H9 (cell line): ENCODE data around the gene NINL. TPM values are rescaled to one million over a fixed set of nuclear protein-coding genes. Genes with fewer than 3 reads are reported as not detected.

Experiments used
- DNase-seq: peaks from one replicate; pipeline ENCODE4 v3.0.0-alpha.2; 2017
- H2AFZ ChIP-seq: one replicate; pipeline ENCODE4 v1.6.1; 2013; ENCODE audit warnings: mild to moderate bottlenecking, low read length, control low read depth, moderate library complexity
- H2AK5ac ChIP-seq: 2 replicates; pipeline ENCODE4 v1.6.1; 2013; ENCODE audit warnings: low read length, control low read depth, mixed read lengths; ENCODE audit not compliant: insufficient read length
- H2BK120ac ChIP-seq: one replicate; pipeline ENCODE4 v1.6.1; 2013; ENCODE audit warnings: low read depth, mild to moderate bottlenecking, low read length, control low read depth, inconsistent platforms; ENCODE audit not compliant: poor library complexity, severe bottlenecking
- H2BK12ac ChIP-seq: 2 replicates; pipeline ENCODE4 v1.6.1; 2013; ENCODE audit warnings: low read length, control low read depth, mixed read lengths, low read depth; ENCODE audit not compliant: insufficient read length
- H2BK15ac ChIP-seq: 2 replicates; pipeline ENCODE4 v1.6.1; 2013; ENCODE audit warnings: low read depth, low read length, control low read depth
- H2BK20ac ChIP-seq: one replicate; pipeline ENCODE4 v1.6.1; 2013; ENCODE audit warnings: low read depth, mild to moderate bottlenecking, low read length, control low read depth, inconsistent platforms; ENCODE audit not compliant: poor library complexity, severe bottlenecking
- H2BK5ac ChIP-seq: 2 replicates; pipeline ENCODE4 v1.6.1; 2013; ENCODE audit warnings: low read length, control low read depth, mixed read lengths; ENCODE audit not compliant: insufficient read length
- H3K14ac ChIP-seq: 2 replicates; pipeline ENCODE4 v1.6.1; 2013; ENCODE audit warnings: low read length, control low read depth; ENCODE audit not compliant: insufficient read depth
- H3K18ac ChIP-seq: 2 replicates; pipeline ENCODE4 v1.6.1; 2013; ENCODE audit warnings: low read depth, mild to moderate bottlenecking, mixed read lengths, low read length, control low read depth; ENCODE audit not compliant: insufficient read length
- H3K23ac ChIP-seq: 2 replicates; pipeline ENCODE4 v1.6.1; 2013; ENCODE audit warnings: low read length, control low read depth, mixed read lengths, low read depth; ENCODE audit not compliant: insufficient read length
- H3K23me2 ChIP-seq: 2 replicates; pipeline ENCODE4 v1.6.1; 2013; ENCODE audit warnings: low read depth, mild to moderate bottlenecking, mixed read lengths, low read length, control low read depth; ENCODE audit not compliant: insufficient read length, poor library complexity, severe bottlenecking
- H3K27ac ChIP-seq: 2 replicates; pipeline ENCODE4 v1.5.1; 2013; ENCODE audit warnings: low read length, control low read depth, mixed read lengths, low read depth; ENCODE audit not compliant: insufficient read length
- H3K27me3 ChIP-seq: 2 replicates; pipeline ENCODE4 v1.6.1; 2013; ENCODE audit warnings: low read length, control low read depth, inconsistent platforms; ENCODE audit not compliant: insufficient read depth
- H3K4ac ChIP-seq: 2 replicates; pipeline ENCODE4 v1.6.1; 2013; ENCODE audit warnings: low read depth, mild to moderate bottlenecking, control low read depth, inconsistent platforms, low read length, moderate library complexity
- H3K4me1 ChIP-seq: 2 replicates; pipeline ENCODE4 v1.6.1; 2013; ENCODE audit warnings: low read length, control low read depth, inconsistent platforms; ENCODE audit not compliant: insufficient read depth
- H3K4me2 ChIP-seq: 2 replicates; pipeline ENCODE4 v1.6.1; 2013; ENCODE audit warnings: low read length, control low read depth, mixed read lengths; ENCODE audit not compliant: insufficient read length, insufficient read depth
- H3K56ac ChIP-seq: 2 replicates; pipeline ENCODE4 v1.6.1; 2013; ENCODE audit warnings: low read depth, mild to moderate bottlenecking, mixed read lengths, low read length, control low read depth; ENCODE audit not compliant: insufficient read length
- H3K79me1 ChIP-seq: 2 replicates; pipeline ENCODE4 v1.6.1; 2013; ENCODE audit warnings: low read depth, mild to moderate bottlenecking, moderate library complexity, low read length, control low read depth, inconsistent platforms; ENCODE audit not compliant: insufficient read depth, poor library complexity, severe bottlenecking
- H3K79me2 ChIP-seq: 2 replicates; pipeline ENCODE4 v1.6.1; 2013; ENCODE audit warnings: low read length, control low read depth, inconsistent platforms; ENCODE audit not compliant: insufficient read depth
- H3K9ac ChIP-seq: 2 replicates; pipeline ENCODE4 v1.6.1; 2013; ENCODE audit warnings: low read length, control low read depth, mixed read lengths; ENCODE audit not compliant: insufficient read length; ENCODE audit errors: extremely low read depth
- H3K9me3 ChIP-seq: one replicate; pipeline ENCODE4 v1.6.1; 2013; ENCODE audit warnings: low read depth, low read length, inconsistent platforms; ENCODE audit not compliant: control insufficient read depth
- H3T11ph ChIP-seq: one replicate; pipeline ENCODE4 v1.6.1; 2013; ENCODE audit warnings: mild to moderate bottlenecking, low read length, control low read depth, inconsistent platforms
- H4K20me1 ChIP-seq: one replicate; pipeline ENCODE4 v1.6.1; 2013; ENCODE audit not compliant: control insufficient read depth, insufficient read length, insufficient read depth
- H4K5ac ChIP-seq: 2 replicates; pipeline ENCODE4 v1.6.1; 2013; ENCODE audit warnings: low read depth, mild to moderate bottlenecking, mixed read lengths, low read length, control low read depth; ENCODE audit not compliant: insufficient read length
- H4K8ac ChIP-seq: replicated peaks from 2 replicates; pipeline ENCODE4 v1.6.1; 2013; ENCODE audit warnings: low read length, control low read depth, mixed read lengths, low read depth; ENCODE audit not compliant: insufficient read length
- H4K91ac ChIP-seq: 2 replicates; pipeline ENCODE4 v1.6.1; 2013; ENCODE audit warnings: low read depth, mild to moderate bottlenecking, moderate library complexity, mixed read lengths, low read length, control low read depth; ENCODE audit not compliant: insufficient read length
- H3K27ac Mint-ChIP-seq, 3 experiments: 2 replicates in 2 of 3; 3 replicates in 1 of 3; pipeline ENCODE4 v1.8.0; 2020 to 2021; ENCODE audit warnings: mixed read lengths in 3 of 3, mild to moderate bottlenecking in 1 of 3, moderate library complexity in 1 of 3
- H3K27me3 Mint-ChIP-seq: 2 replicates; pipeline ENCODE4 v1.8.0; 2021; ENCODE audit warnings: low read depth, mild to moderate bottlenecking, moderate library complexity, mixed read lengths
- H3K36me3 Mint-ChIP-seq, 3 experiments: 2 replicates in 2 of 3; 3 replicates in 1 of 3; pipeline ENCODE4 v1.8.0; 2020 to 2021; ENCODE audit warnings: low read depth in 3 of 3, mixed read lengths in 3 of 3; ENCODE audit not compliant: insufficient read depth in 1 of 3
- H3K4me1 Mint-ChIP-seq, 2 experiments: 2 replicates each; pipeline ENCODE4 v1.8.0; 2020; ENCODE audit warnings: mixed read lengths in 2 of 2
- H3K4me3 Mint-ChIP-seq, 2 experiments: 2 replicates in 1 of 2; 3 replicates in 1 of 2; pipeline ENCODE4 v1.8.0; 2020 to 2021; ENCODE audit warnings: mild to moderate bottlenecking in 2 of 2, mixed read lengths in 2 of 2, moderate library complexity in 1 of 2
- H3K9me3 Mint-ChIP-seq, 2 experiments: 2 replicates in 1 of 2; 3 replicates in 1 of 2; pipeline ENCODE4 v1.8.0; 2020; ENCODE audit warnings: mild to moderate bottlenecking in 2 of 2, mixed read lengths in 2 of 2, moderate library complexity in 1 of 2
- CTCF ChIP-seq: fragments of 200-600 bp; sonication (generic); conservative IDR thresholded peaks from 3 replicates; pipeline ENCODE4 v1.8.0; 2021; ENCODE audit warnings: antibody characterized with exemption, mild to moderate bottlenecking
- WGBS: extraction: QIAGEN DNeasy Blood & Tissue Kit; methylation state at CpG from one replicate; pipeline ENCODE4 v1.1.7; 2013; ENCODE audit warnings: missing lambda C conversion rate, low lambda C conversion rate, mixed read lengths; ENCODE audit not compliant: insufficient read length; ENCODE audit errors: extremely low coverage; 5-methylcytosine and 5-hydroxymethylcytosine counted together
- total RNA-seq: library from RNA; stranded (reverse); gene quantifications from 2 replicates; pipeline ENCODE4 v1.2.1, GENCODE V29; 2021

NINL gene
- total RNA-seq, 1 experiment from 2014 or later, result 34.3 TPM

- Histone ChIP-seq H3K79me2 (no peaks in the 10 kb centered on the region), H4K20me1 (no peaks in the 10 kb centered on the region), H3K9ac (no peak overlapping the region), H2BK12ac (no peak overlapping the region), H2BK15ac (no peak overlapping the region), H2AFZ (no peak overlapping the region), H3K27me3 (no peaks in the 10 kb centered on the region; the same call in 1 of the 2 replicates), H3K27ac (no peak overlapping the region), H4K91ac (no peak overlapping the region), H3K56ac (no peak overlapping the region), H2BK120ac (no peak overlapping the region), H3K4me1 (no peaks in the 10 kb centered on the region), H3K23me2 (peaks cover 16% of the 10 kb centered on the region), H3K4me2 (no peak overlapping the region), H3K14ac (no peak overlapping the region), H4K8ac (no peak overlapping the region), H2AK5ac (no peak overlapping the region), H3T11ph (no peak overlapping the region), H2BK20ac (no peak overlapping the region), H3K9me3 (no peaks in the 10 kb centered on the region), H2BK5ac (no peak overlapping the region), H3K79me1 (no peaks in the 10 kb centered on the region), H3K23ac (no peak overlapping the region), H4K5ac (no peak overlapping the region), H3K18ac (no peak overlapping the region), H3K4ac (no peak overlapping the region)
- H3K9me3 Mint-ChIP-seq, result peaks cover 0 to under 1% of the 10 kb centered on the region in 2 experiments; a peak in 1 of 5 replicates
- peaks cover 0 to 4% (median 4%) of the 10 kb centered on the region in 3 experiments; a peak in 3 of 7 replicates for H3K36me3 Mint-ChIP-seq
- H3K4me3 Mint-ChIP-seq, result no peak overlapping the region
- H3K27ac Mint-ChIP-seq, result no peak overlapping the region
- TF ChIP-seq CTCF, result no peak
- no CpG with 5 or more reads among the region's 3 CpGs for WGBS
- peaks cover 14% of the 10 kb centered on the region for H3K27me3 Mint-ChIP-seq
- H3K4me1 Mint-ChIP-seq, result peaks cover 21 to 28% of the 10 kb centered on the region in 2 experiments
- DNase-seq, result no peak
Observed at GRCh38 chr20:25619514-25619913, 34.2 kb upstream of the NINL start.
